MM.1S (cell line): Measurements from ENCODE around the gene GPR17.

Source experiments
- DNase-seq: peaks from one replicate; pipeline ENCODE4 v3.0.0-alpha.2; 2015
- H2AFZ ChIP-seq: fragments of 300-600 bp; sonication (generic); 2 replicates; pipeline ENCODE4 v1.6.0; 2016; ENCODE audit warnings: antibody characterized with exemption, low read length
- H3F3A ChIP-seq: fragments of 300-600 bp; sonication (generic); 2 replicates; pipeline ENCODE4 v1.6.1; 2016; ENCODE audit warnings: mild to moderate bottlenecking, antibody characterized with exemption, low read length, moderate library complexity, mixed read lengths; ENCODE audit not compliant: insufficient read depth
- H3K27ac ChIP-seq: fragments of 300-600 bp; sonication (generic); 2 replicates; pipeline ENCODE4 v1.5.1; 2016; ENCODE audit warnings: mild to moderate bottlenecking, low read length
- H3K27me3 ChIP-seq: fragments of 300-600 bp; sonication (generic); replicated peaks from 2 replicates; pipeline ENCODE4 v1.6.0; 2016; ENCODE audit warnings: low read length; ENCODE audit not compliant: insufficient read depth
- H3K36me3 ChIP-seq: fragments of 300-600 bp; sonication (generic); replicated peaks from 2 replicates; pipeline ENCODE4 v1.6.1; 2016; ENCODE audit warnings: mild to moderate bottlenecking, low read length, mixed read lengths; ENCODE audit not compliant: insufficient read depth
- H3K4me1 ChIP-seq: fragments of 300-600 bp; sonication (generic); 2 replicates; pipeline ENCODE4 v1.6.1; 2016; ENCODE audit warnings: low read length, mixed read lengths
- H3K4me2 ChIP-seq: fragments of 300-600 bp; sonication (generic); 2 replicates; pipeline ENCODE4 v1.6.0; 2016; ENCODE audit warnings: low read depth, low read length
- H3K4me3 ChIP-seq: fragments of 300-600 bp; sonication (generic); 2 replicates; pipeline ENCODE4 v1.5.1; 2016; ENCODE audit warnings: low read length, mixed read lengths
- H3K79me2 ChIP-seq: fragments of 300-600 bp; sonication (generic); 2 replicates; pipeline ENCODE4 v1.6.1; 2016; ENCODE audit warnings: mixed run types, low read length, mixed read lengths
- H3K9ac ChIP-seq: fragments of 300-600 bp; sonication (generic); 2 replicates; pipeline ENCODE4 v1.6.1; 2016; ENCODE audit warnings: low read length, mixed read lengths
- H3K9me2 ChIP-seq: fragments of 300-600 bp; sonication (generic); replicated peaks from 2 replicates; pipeline ENCODE4 v1.6.1; 2016; ENCODE audit warnings: mild to moderate bottlenecking, low read length, mixed read lengths; ENCODE audit not compliant: insufficient read depth
- H3K9me3 ChIP-seq: fragments of 300-600 bp; sonication (generic); replicated peaks from 2 replicates; pipeline ENCODE4 v1.6.1; 2016; ENCODE audit warnings: mild to moderate bottlenecking, low read length, mixed read lengths; ENCODE audit not compliant: insufficient read depth
- H4K20me1 ChIP-seq: fragments of 300-600 bp; sonication (generic); 2 replicates; pipeline ENCODE4 v1.6.1; 2016; ENCODE audit warnings: mild to moderate bottlenecking, low read length, moderate library complexity, mixed read lengths; ENCODE audit not compliant: insufficient read depth
- EZH2 ChIP-seq: fragments of 300-600 bp; sonication (generic); optimal IDR thresholded peaks from 2 replicates; pipeline ENCODE3; 2017; ENCODE audit warnings: low read depth, mild to moderate bottlenecking, antibody characterized with exemption, low read length, mixed read lengths
- EZH2phosphoT487 ChIP-seq: fragments of 300-600 bp; sonication (generic); IDR thresholded peaks from 2 replicates; pipeline ENCODE4 v1.6.1; 2018; ENCODE audit warnings: antibody characterized with exemption, low read length
- TF ChIP-seq, protein P1 (sequence below): fragments of 300-600 bp; sonication (generic); IDR thresholded peaks from 2 replicates; pipeline ENCODE4 v1.5.1; 2016; ENCODE audit warnings: antibody characterized with exemption, low read length, mixed read lengths

GPR17 gene

GRCh38 chr2:127654838-127655175, 8.9 kb downstream of the GPR17 start:
- peaks cover 29% of the 10 kb centered on the region for H3K27me3 ChIP-seq
- H3K36me3 ChIP-seq, result no peaks in the 10 kb centered on the region
- no peaks in the 10 kb centered on the region for H3K79me2 ChIP-seq
- TF ChIP-seq EZH2phosphoT487 (no peak), EZH2 (no peak)
- TF ChIP-seq, protein P1, sequence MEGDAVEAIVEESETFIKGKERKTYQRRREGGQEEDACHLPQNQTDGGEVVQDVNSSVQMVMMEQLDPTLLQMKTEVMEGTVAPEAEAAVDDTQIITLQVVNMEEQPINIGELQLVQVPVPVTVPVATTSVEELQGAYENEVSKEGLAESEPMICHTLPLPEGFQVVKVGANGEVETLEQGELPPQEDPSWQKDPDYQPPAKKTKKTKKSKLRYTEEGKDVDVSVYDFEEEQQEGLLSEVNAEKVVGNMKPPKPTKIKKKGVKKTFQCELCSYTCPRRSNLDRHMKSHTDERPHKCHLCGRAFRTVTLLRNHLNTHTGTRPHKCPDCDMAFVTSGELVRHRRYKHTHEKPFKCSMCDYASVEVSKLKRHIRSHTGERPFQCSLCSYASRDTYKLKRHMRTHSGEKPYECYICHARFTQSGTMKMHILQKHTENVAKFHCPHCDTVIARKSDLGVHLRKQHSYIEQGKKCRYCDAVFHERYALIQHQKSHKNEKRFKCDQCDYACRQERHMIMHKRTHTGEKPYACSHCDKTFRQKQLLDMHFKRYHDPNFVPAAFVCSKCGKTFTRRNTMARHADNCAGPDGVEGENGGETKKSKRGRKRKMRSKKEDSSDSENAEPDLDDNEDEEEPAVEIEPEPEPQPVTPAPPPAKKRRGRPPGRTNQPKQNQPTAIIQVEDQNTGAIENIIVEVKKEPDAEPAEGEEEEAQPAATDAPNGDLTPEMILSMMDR, result no peak
- no peak overlapping the region for H3K27ac ChIP-seq
- H3K9me3 ChIP-seq, result no peaks in the 10 kb centered on the region
- no peaks in the 10 kb centered on the region for H3F3A ChIP-seq
- H3K4me2 ChIP-seq, result no peak overlapping the region
- DNase-seq, result no peak
- no peak overlapping the region for H3K4me3 ChIP-seq
- H3K9me2 ChIP-seq, result no peaks in the 10 kb centered on the region
- H3K9ac ChIP-seq, result no peak overlapping the region
- no peaks in the 10 kb centered on the region for H3K4me1 ChIP-seq
- no peaks in the 10 kb centered on the region for H4K20me1 ChIP-seq
- H2AFZ ChIP-seq, result no peak overlapping the region

DNA sequence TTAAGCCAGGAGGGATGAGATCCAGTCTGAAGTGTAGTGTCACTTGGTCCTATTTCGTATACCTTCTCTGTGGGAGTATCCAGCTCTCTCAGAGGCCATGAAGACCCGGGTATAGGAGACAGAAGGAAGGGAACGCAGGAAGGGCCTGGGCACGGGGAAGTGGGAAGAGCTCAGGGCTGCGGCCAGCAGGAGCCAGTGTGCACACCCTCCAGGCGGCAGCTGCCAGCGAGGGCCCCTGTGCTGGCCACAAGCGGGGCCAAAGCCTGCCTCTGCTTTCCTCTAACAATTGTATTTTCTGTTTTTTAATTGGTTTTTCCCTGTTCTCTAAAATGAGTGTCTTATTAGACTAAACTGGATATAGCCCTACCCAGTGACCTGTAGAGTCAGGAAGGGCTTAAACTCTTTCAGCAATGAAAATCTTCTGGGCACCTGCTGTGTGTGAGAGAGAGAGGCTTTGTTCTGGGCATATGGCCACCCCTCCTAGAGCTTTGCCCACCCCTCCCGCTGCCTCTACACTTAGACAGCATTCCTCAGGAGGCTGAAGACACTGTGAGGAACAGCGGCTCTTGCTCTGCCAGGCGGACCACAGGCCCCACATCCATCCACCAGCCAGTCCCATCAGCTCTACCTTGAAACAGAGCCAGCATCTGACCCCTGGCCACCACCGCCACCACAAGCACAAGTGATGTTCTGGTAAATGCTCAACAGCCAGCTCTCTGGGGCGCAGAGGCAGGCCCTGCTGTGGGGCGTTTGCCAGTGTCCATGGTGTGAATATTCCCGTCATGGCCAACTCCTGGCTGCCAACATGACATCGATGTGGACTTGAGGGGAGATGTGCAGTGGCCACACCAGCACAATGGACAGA, 9.5 kb downstream of the GPR17 start:
- no peaks in the 10 kb centered on the region for H3K4me1 ChIP-seq

DNA sequence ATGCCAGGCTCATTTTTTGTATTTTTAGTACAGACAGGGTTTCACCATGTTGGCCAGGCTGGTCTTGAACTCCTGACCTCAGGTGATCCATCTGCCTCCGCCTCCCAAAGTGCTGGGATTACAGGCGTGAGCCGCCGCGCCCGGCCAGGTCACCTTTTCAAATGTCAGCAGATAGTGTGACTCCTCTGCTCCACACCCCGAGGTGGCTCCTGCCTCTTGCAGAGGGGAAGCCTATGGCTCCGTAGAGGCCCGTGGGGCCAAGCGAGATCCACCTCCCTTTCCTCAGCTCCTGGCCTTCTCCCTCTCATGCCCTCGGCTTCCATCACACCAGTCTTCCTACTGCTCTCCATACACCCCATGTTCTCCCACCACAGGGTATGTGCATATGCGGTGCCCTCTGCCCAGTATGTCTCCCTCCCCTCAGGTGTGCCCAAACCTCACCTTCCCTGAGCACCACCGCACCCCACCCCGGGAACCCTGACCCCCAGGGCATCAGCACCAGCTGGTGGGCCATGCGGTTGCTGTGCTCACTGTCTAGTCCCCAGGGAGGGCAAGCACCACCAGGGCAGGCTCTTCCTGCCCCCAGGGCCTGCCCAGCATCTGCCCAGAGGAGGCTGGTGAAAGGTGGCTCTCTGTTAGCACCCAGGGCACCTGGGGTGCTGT, 10.7 kb downstream of the GPR17 start:
- TF ChIP-seq EZH2phosphoT487 (no peak), EZH2 (no peak)
- TF ChIP-seq, protein P1, result no peak
- no peak overlapping the region for H3K9ac ChIP-seq
- peaks cover 15% of the 10 kb centered on the region; the same call in 1 of the 2 replicates for H3K27me3 ChIP-seq
- H3F3A ChIP-seq, result no peaks in the 10 kb centered on the region
- no peak overlapping the region for H2AFZ ChIP-seq
- no peaks in the 10 kb centered on the region for H3K4me1 ChIP-seq
- H3K79me2 ChIP-seq, result no peaks in the 10 kb centered on the region
- H3K4me2 ChIP-seq, result no peak overlapping the region
- H3K9me3 ChIP-seq, result no peaks in the 10 kb centered on the region
- no peak overlapping the region for H3K4me3 ChIP-seq
- DNase-seq, result no peak
- no peaks in the 10 kb centered on the region for H4K20me1 ChIP-seq
- no peaks in the 10 kb centered on the region for H3K36me3 ChIP-seq
- no peaks in the 10 kb centered on the region for H3K9me2 ChIP-seq
- no peak overlapping the region for H3K27ac ChIP-seq

More for the DNA sequence above, 9.5 kb downstream of the GPR17 start:
- Histone ChIP-seq H3K9ac (no peak overlapping the region), H2AFZ (no peak overlapping the region), H3K36me3 (no peaks in the 10 kb centered on the region), H3K4me2 (no peak overlapping the region), H3K9me3 (no peaks in the 10 kb centered on the region), H4K20me1 (no peaks in the 10 kb centered on the region), H3K79me2 (no peaks in the 10 kb centered on the region), H3F3A (no peaks in the 10 kb centered on the region), H3K4me3 (no peak overlapping the region), H3K9me2 (no peaks in the 10 kb centered on the region), H3K27me3 (peaks cover 28% of the 10 kb centered on the region), H3K27ac (no peak overlapping the region)
- no peak for DNase-seq
- TF ChIP-seq, protein P1, result no peak
- TF ChIP-seq EZH2phosphoT487 (no peak), EZH2 (no peak)
